ENCODE data around the gene OPCML.

OPCML gene

GRCh38 chr11:133408402-133408801 is 123.9 kb downstream of the OPCML start:
- Histone ChIP-seq H3K9me2 (replicated peaks; ENCODE audit: insufficient read depth, low read length) (no peaks in the 10 kb centered on the region), H3K27ac (ENCODE audit: low read depth, low read length) (no peak overlapping the region), H3K79me2 (ENCODE audit: insufficient read depth, low read length) (no peaks in the 10 kb centered on the region), H3K4me3 (ENCODE audit: insufficient read depth, low read length, poor library complexity, severe bottlenecking) (no peak overlapping the region), H3K36me3 (ENCODE audit: low read length) (no peaks in the 10 kb centered on the region), H3K4me2 (ENCODE audit: low read depth, low read length, poor library complexity, severe bottlenecking) (no peak overlapping the region), H3F3A (ENCODE audit: insufficient read depth) (no peaks in the 10 kb centered on the region), H3K9ac (ENCODE audit: low read length) (no peak overlapping the region), H2AFZ (ENCODE audit: low read depth, low read length, severe bottlenecking) (no peak overlapping the region), H3K27me3 (ENCODE audit: low read length) (no peaks in the 10 kb centered on the region), H3K9me3 (ENCODE audit: insufficient read depth, low read length) (no peaks in the 10 kb centered on the region), H4K20me1 (ENCODE audit: low read depth, low read length) (no peaks in the 10 kb centered on the region)
- no peak for TF ChIP-seq CTCF (IDR thresholded peaks at IDR 0.05; ENCODE audit: insufficient read depth, low read length, poor library complexity, severe bottlenecking)

- no peak for TF ChIP-seq CTCF (IDR thresholded peaks at IDR 0.05; ENCODE audit: insufficient read depth, low read length, poor library complexity, severe bottlenecking)
- no peak for TF ChIP-seq EZH2phosphoT487 (conservative IDR thresholded peaks at IDR 0.05; ENCODE audit: low read length)
- Histone ChIP-seq H3K4me3 (ENCODE audit: insufficient read depth, low read length, poor library complexity, severe bottlenecking) (no peak overlapping the region), H3K9ac (ENCODE audit: low read length) (no peak overlapping the region), H3K79me2 (ENCODE audit: insufficient read depth, low read length) (no peaks in the 10 kb centered on the region), H3K27ac (ENCODE audit: low read depth, low read length) (no peak overlapping the region), H3K4me2 (ENCODE audit: low read depth, low read length, poor library complexity, severe bottlenecking) (no peak overlapping the region), H4K20me1 (ENCODE audit: low read depth, low read length) (no peaks in the 10 kb centered on the region), H2AFZ (ENCODE audit: low read depth, low read length, severe bottlenecking) (no peak overlapping the region), H3K36me3 (ENCODE audit: low read length) (no peaks in the 10 kb centered on the region), H3K27me3 (ENCODE audit: low read length) (no peaks in the 10 kb centered on the region), H3F3A (ENCODE audit: insufficient read depth) (no peaks in the 10 kb centered on the region), H3K9me3 (ENCODE audit: insufficient read depth, low read length) (no peaks in the 10 kb centered on the region), H3K9me2 (replicated peaks; ENCODE audit: insufficient read depth, low read length) (no peaks in the 10 kb centered on the region)
These were observed 125.8 kb downstream of the OPCML start for GRCh38 chr11:133406489-133406888.

- H3K27me3 ChIP-seq (ENCODE audit: low read length) = no peaks in the 10 kb centered on the region
- no peak overlapping the region for H3K9ac ChIP-seq (ENCODE audit: low read length)
- H2AFZ ChIP-seq (ENCODE audit: low read depth, low read length, severe bottlenecking) = no peak overlapping the region
- no peak overlapping the region for H3K27ac ChIP-seq (ENCODE audit: low read depth, low read length)
- no peaks in the 10 kb centered on the region for H4K20me1 ChIP-seq (ENCODE audit: low read depth, low read length)
- TF ChIP-seq CTCF (IDR thresholded peaks at IDR 0.05; ENCODE audit: insufficient read depth, low read length, poor library complexity, severe bottlenecking) = no peak
- no peaks in the 10 kb centered on the region for H3K9me3 ChIP-seq (ENCODE audit: insufficient read depth, low read length)
- no peaks in the 10 kb centered on the region for H3K79me2 ChIP-seq (ENCODE audit: insufficient read depth, low read length)
- no peaks in the 10 kb centered on the region for H3K36me3 ChIP-seq (ENCODE audit: low read length)
- H3F3A ChIP-seq (ENCODE audit: insufficient read depth) = no peaks in the 10 kb centered on the region
- H3K4me2 ChIP-seq (ENCODE audit: low read depth, low read length, poor library complexity, severe bottlenecking) = no peak overlapping the region
- no peaks in the 10 kb centered on the region for H3K9me2 ChIP-seq (replicated peaks; ENCODE audit: insufficient read depth, low read length)
- H3K4me3 ChIP-seq (ENCODE audit: insufficient read depth, low read length, poor library complexity, severe bottlenecking) = no peak overlapping the region
These were observed 128.4 kb downstream of the OPCML start for GRCh38 chr11:133403900-133404299.

GRCh38 chr11:133402551-133402950 is 129.8 kb downstream of the OPCML start:
- Histone ChIP-seq H3K79me2 (ENCODE audit: insufficient read depth, low read length) (no peaks in the 10 kb centered on the region), H3K9ac (ENCODE audit: low read length) (no peak overlapping the region), H3K4me3 (ENCODE audit: insufficient read depth, low read length, poor library complexity, severe bottlenecking) (no peak overlapping the region), H3K36me3 (ENCODE audit: low read length) (no peaks in the 10 kb centered on the region), H4K20me1 (ENCODE audit: low read depth, low read length) (no peaks in the 10 kb centered on the region), H3F3A (ENCODE audit: insufficient read depth) (no peaks in the 10 kb centered on the region), H2AFZ (ENCODE audit: low read depth, low read length, severe bottlenecking) (no peak overlapping the region), H3K27me3 (ENCODE audit: low read length) (no peaks in the 10 kb centered on the region), H3K9me2 (replicated peaks; ENCODE audit: insufficient read depth, low read length) (no peaks in the 10 kb centered on the region), H3K4me2 (ENCODE audit: low read depth, low read length, poor library complexity, severe bottlenecking) (no peak overlapping the region), H3K9me3 (ENCODE audit: insufficient read depth, low read length) (no peaks in the 10 kb centered on the region), H3K27ac (ENCODE audit: low read depth, low read length) (no peak overlapping the region)
- TF ChIP-seq EZH2phosphoT487 (conservative IDR thresholded peaks at IDR 0.05; ENCODE audit: low read length) (no peak), CTCF (IDR thresholded peaks at IDR 0.05; ENCODE audit: insufficient read depth, low read length, poor library complexity, severe bottlenecking) (no peak)
